ENCODE measurements around the gene GRIP2.

GRIP2 gene

GRCh38 chr3:14506626-14507304, 33.4 kb downstream of the GRIP2 start:
- DNase-seq (ENCODE audit: low read depth in 1 of 2, low spot score in 1 of 2): no peak

DNA sequence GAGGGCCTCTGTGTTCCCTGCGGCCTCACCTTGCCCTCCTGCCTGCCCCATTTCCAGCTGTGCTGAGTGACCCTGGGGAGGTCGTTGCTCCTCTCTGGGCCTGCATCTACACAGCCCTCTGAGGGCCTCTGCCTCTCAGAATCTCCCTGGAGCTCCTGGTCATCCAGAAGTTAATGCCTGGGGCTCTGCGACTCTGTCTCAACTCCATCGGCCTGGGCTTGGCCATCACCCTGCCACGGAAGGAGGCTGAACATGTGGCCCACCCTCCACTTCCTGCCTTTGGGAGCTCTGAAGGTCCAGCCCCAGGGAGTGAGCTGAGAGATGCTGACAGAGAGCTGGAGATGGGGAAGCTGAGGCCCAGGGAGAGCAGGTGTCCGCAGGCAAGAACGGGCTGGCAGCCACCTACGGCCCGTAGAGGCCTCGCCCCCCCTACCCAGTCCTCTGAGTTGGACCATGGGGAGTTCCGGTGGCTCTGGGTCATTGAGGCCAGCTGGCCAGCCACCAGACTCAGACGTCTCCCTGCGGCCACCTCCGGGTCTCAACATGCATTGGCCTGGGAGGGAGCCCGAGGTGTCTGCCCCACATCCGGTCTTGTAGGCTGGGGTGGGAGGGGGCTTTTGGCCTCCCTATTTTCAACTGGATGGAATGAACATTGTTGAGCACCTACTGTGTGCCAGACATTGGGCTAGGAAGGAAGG, 34.2 kb downstream of the GRIP2 start:
- DNase-seq (ENCODE audit: low read depth in 1 of 2, low spot score in 1 of 2): no peak

DNA sequence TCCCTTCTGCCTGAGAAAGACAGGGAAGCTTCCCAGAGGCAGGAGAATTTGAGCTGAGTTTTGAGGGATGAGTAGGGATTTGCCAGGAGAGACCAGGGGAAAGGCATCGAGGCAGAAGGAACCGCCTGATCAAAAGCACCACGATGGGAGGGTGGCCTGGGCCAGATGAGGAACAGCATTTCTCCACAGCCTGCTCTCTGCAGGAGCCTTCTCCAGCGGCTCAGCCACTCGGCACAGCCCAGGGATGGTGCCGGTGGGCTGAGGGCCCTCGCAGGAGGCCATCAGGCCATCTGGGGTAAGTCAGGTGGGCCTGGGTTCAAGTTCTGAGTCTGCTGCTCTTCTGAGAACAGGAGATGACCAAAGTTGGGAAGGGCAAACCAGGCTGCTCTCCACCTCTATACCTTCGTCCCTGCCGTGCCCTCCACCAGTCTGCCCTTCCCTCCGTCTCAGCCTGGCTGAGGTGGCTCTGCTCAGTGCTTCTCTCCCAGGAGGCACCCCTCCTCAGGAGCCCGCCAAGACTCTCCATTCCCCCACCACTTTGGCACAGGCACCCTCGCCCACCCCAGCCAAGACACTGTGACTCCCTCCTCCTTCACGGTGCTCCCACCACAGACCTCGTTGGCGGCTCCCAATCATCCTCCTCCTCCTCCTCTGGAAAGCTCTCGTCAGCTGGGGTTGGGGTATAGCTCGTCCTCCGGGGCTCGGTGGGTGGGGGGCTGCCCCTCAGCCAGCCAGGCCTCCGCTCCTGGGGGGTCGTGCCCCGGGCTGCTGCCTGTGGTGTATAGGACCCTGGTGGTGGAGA, 34.9 kb downstream of the GRIP2 start:
- no peak for DNase-seq (ENCODE audit: low read depth in 1 of 2, low spot score in 1 of 2)

DNA sequence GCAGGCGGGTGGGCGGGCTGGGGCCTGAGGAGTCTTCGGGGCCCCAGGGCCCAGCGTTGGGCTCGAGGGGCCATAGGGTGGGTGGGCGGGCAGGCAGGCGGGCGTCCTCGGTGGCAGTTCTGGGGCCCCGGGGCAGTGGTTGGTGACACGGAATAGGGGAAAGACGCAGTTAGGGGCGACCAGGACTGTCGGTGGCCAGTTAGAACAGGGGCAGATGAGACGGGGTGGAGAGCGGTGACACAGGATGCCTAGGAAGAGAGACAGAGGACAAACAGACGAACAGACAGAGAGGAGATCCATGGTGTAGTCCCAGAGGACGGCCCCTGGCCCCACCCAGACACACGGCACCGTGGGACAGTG, 36.5 kb downstream of the GRIP2 start:
- DNase-seq (ENCODE audit: low read depth in 1 of 2, low spot score in 1 of 2): no peak

DNA sequence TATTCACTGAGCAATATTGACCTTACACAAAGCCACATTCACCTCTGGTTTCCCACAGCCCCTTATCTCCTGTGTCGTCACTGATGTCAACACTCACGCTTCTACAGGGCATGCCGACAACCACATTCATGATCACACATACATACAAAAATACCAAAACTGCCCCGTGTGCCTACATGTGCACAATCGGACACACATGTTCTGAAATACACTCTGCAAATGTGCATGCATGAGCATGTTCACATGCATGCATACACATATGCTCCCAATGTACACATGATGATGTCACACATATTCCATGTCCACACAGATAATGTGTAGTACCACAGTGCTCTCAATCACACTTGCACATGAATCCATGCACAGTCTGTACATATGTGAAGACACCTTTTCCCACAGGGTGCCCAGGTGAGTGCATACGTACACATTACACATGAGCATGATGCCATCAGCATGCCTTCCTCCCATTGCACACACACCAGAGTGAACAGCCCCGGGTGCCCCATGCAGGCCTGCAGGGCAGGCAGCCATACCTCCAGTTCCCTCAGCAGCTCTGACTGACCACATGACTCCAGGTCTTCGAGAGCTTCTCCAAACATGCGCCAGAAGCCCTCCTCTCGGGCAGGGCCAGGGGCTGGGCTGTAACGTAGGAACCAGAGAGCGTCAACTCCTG, 37.0 kb downstream of the GRIP2 start:
- DNase-seq (ENCODE audit: low read depth in 1 of 2, low spot score in 1 of 2): no peak

DNA sequence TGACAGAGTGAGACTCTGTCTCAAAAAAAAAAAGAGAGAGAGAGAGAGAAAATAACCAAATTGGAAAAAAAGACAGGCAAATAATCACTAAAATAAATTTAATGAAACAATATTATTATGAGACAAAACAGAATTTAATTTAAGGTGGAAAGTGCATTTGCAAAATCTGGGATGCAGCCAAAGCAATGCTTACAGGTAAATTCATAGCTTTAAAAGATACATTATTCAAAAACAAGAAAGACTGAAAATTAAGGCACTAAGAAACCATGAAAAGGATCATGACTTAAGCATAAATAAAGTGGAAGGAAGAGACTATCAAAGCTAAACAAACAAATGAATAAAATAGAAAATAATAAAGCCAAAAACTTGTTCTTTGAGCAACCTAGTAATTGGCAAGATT, 37.7 kb downstream of the GRIP2 start:
- no peak for DNase-seq (ENCODE audit: low read depth in 1 of 2, low spot score in 1 of 2)

DNA sequence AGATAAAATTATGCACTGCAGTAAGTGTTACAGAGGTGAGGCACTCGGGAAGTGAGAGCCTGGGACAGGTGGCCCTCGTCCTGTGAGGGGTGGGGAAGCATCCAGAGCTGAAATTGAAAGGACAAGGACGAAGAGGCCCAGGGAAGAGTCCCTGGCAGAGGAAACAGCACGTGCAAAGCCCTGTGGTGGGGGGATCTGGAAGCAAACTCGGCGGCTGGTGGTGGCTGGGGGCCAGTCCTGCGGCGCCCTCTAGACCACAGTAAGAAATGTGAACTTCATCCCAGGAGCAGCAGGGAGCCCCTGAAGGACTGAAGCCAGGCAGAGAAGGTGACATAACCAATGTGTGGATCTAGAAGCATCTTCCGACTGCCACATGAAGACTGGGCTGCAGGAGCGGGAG, 42.8 kb downstream of the GRIP2 start:
- no peak for DNase-seq (ENCODE audit: low read depth in 1 of 2, low spot score in 1 of 2)

DNA sequence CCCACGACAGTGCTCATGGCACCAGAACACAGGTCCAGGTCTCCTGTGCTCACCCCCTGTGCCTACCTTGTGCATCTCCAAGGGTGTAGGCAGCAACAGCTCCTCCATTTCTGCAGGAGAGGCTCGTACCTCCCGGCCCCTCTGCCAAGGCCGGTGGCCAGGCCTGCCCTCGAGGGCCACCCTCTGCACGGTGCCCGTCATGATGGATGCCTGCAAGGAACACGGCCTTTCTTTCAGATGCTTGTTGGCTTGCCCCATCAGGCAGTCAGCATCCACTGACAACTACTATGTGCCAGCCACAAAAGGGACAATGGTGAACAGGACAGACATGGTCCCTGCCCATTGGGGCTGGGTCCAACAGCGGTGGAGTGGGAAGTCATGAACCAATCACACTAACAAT, 43.8 kb downstream of the GRIP2 start:
- no peak for DNase-seq (ENCODE audit: low read depth in 1 of 2, low spot score in 1 of 2)

GRCh38 chr3:14494973-14495300, 45.2 kb downstream of the GRIP2 start:
- DNase-seq (ENCODE audit: low read depth in 1 of 2, low spot score in 1 of 2): no peak

DNA sequence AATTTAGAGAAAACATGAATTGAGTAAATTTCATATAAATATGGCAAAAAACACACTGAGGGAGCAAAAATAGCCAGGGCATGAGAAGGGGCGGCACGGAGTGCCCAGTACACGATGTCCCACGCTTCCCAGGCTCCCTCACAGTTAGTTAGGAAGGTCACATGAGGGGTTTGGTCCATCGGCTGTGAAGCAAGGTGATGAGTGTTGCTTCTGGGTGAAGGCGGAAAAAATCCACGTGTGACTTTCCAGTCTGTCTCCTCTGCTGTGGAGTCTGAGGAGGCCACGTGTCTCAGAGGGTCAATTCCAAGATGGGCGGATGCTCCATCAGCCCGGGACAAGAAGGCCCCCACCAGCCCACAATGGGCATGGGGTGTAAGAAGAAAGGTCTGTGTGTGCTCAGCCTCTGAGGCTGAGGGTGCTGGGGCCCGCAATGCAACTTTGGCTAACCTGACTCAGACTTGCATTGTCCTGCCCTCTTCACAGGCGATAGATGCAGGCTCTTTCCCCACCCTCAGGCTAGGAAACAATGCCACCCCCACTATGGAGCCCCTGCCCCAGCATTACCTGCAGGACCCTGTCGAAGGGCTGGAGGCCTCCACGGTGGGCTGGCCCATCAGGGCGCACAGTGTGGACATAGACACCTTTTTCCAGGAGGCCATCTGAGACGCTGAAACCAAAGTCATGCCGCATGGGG, 45.7 kb downstream of the GRIP2 start:
- DNase-seq (ENCODE audit: low read depth in 1 of 2, low spot score in 1 of 2): no peak

DNA sequence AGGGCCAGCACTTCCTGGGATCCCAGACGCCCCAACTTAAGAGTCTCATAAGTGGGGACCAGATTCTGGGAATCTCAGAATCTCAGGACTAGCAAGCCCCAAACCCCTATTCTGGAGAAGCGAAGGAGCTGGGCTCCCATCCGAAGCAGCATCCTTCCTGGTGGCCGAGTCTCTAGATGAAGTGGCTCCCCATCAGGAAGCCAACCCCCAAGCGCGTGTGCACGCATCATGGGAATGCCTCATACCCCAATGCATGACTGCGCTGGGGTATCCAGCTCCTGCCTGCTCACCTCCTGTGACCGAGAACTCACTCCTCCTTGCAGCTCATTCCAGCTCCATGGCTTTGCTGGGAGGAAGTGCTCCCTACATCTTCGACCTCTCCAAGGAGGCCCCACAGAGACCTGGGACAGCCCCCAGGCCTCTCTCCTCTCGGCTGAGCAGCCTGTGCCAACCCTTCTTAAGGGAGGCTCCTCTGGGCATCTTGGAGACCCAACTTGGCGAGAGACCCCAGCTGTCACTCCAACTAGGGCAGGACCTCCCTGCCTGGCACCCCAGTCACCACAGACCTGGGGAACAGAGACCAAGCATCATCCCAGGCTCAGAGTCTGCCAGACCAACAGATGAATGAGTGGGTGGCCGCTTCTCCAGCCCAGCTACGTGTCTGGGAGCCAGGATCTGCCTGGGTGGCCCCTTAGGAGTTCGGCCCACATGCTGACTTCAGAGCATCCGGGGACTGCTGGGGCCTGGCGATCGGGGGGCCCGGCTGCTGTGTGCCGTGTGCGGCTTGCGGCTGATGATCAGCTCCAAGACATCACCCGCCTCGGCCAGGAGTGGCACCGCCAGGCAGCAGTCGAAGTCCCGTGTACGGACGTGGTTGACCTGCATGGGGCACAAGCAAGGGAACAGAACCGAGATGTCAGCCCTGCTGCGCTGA, 46.9 kb downstream of the GRIP2 start:
- DNase-seq (ENCODE audit: low read depth in 1 of 2, low spot score in 1 of 2): no peak

DNA sequence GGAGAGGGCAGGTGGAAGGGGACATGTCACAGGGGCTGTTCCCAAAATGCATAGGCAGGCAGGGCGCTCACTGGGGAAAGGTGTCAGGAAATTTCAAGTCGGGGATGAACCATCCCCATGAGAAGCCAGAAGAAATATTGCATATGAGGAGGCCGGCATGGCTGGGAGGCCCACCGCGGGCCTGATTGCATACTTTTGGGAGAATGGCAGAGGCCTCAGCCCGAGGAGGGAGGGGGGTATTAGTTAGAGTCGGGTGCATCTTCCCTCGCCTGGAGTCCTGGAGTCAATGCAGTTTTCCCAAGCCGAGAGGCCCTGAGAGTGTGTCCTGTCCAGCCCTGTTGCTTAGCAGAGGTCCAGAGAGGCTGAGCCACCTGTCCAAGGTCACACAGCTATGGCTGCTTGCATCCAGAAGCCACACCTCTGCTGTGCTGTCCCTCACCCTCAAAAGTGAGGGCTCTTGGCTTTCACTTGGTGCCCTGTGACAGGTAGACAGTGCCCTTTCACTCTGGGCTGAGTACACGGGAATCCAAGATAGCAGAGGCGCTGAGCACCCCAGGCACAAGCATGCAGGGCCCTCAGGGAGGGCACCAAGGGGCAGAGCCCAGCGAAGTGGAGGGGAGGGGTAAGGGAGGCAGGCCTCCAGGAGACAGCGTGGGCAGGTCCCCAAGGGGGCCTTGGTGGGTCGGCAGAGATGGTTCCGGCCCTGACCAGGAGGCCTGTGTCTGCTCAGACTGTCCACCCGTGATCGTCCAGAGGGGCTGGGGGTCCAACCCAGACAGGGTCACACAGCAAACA, 48.5 kb downstream of the GRIP2 start:
- no peak for DNase-seq (ENCODE audit: low read depth in 1 of 2, low spot score in 1 of 2)

DNA sequence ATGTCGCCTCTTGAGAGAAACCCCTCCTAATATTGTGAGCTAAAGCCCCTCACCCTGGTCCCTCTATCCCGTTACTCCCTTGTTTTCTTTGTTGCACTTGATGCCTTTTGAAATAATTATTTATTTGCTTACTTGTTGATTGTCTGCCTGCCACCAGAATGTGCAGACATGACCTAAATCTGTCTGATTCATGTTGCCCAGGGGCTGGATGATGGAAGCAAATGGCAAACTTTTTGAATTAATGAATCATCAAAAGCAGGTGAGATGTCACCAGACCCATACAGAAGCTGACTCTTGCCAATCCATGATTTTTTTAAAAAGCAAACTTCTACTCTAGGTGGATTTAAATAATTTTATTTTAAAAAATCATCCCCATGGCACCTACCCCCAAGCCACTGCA, 49.3 kb downstream of the GRIP2 start:
- no peak for DNase-seq (ENCODE audit: low read depth in 1 of 2, low spot score in 1 of 2)

GRCh38 chr3:14490255-14490654, 49.9 kb downstream of the GRIP2 start:
- no peak for DNase-seq (ENCODE audit: low read depth in 1 of 2, low spot score in 1 of 2)

GRCh38 chr3:14489641-14490040, 50.5 kb downstream of the GRIP2 start:
- no peak for DNase-seq (ENCODE audit: low read depth in 1 of 2, low spot score in 1 of 2)

DNA sequence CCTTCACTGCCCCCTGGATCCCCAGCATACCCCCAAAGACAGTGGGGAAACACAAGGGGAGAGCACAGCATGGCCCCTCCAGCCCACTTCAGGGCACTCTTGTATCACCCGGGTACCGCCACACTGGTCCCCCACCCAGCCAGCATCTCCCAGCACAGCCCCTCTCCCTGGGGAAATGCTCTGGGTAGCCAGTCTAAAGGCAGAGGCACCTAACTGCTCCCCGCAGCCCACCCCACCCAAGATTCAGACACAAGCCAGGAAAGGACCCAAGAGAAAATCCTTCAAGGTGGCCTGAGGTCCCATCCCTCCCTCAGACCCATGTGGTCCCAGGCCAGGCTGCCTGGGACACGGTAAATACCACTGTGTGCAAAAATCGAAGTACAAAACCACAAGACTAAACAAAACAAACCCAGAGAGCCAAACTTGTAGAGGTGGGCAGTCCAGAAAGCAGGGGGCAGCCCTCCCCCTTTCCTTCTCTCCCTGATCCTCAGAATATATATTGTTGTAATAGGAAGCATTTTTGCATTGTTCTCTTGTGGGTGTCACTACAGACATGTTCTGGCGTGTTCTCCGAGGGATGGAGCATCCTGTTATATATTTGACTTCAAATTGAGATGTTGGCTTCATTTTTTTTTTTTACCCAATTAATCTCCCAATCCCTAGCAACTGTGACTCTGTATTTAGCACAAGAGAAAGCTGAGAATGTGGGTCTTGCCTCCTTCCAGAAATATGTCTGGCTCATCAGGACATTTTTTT, 51.7 kb downstream of the GRIP2 start:
- DNase-seq (ENCODE audit: low read depth in 1 of 2, low spot score in 1 of 2): no peak

- no peak for DNase-seq (ENCODE audit: low read depth in 1 of 2, low spot score in 1 of 2)
Measured at GRCh38 chr3:14487821-14488220, 52.3 kb downstream of the GRIP2 start.

DNA sequence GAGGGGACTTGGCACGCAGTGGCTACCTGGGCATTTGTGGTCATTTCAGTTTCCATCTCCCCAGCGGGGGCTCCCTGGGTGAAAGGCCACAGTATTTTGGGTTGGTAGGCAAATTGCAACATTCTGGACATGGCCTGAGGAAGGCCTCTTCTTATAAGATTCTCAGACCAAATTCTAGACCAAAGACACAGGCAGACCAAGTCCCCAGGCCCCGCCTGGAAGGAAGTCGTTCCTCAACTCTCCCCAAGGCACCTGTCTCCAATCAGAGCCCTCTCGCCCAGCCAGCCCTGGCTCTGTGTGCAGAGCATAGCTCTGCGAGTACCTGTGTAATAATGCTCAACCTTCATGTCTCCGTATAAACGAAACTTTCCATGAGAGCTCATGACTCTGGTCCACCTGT, 53.1 kb downstream of the GRIP2 start:
- no peak for DNase-seq (ENCODE audit: low read depth in 1 of 2, low spot score in 1 of 2)

DNA sequence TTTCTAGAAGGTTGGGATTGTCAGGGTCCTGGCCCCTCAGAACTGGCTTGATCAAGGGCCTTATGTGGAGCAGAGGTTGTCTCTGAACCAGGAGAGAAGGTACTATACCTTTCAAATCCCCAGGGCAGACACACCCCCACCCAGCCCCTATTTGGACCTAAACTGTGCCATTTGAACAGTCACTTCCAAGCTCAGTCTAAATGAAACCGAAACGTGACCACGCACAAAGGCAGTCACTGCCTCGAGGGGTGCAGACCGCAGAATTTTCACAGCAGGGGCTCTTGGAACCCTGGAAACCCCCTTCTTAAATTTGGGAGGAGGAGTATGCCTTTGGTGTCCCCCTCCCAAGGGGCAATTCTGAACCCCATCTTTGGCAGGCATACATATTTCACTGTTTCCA, 53.7 kb downstream of the GRIP2 start:
- no peak for DNase-seq (ENCODE audit: low read depth in 1 of 2, low spot score in 1 of 2)

Measured in activated T-helper 1 cell treated with anti-CD3 and anti-CD28 coated beads, Interleukin-2, amount 50 U/mL, for 16 hours (primary cell).